Hepatocyte (in vitro differentiated cells): ENCODE data around the gene IRX4.

Source experiments
- CTCF ChIP-seq: fragments of 200-600 bp; sonication (generic); IDR thresholded peaks from 2 replicates; pipeline ENCODE4 v1.5.1; 2016; ENCODE audit warnings: antibody characterized with exemption, mild to moderate bottlenecking; ENCODE audit not compliant: poor library complexity
- EZH2 ChIP-seq: fragments of 200-600 bp; sonication (generic); IDR thresholded peaks from 2 replicates; pipeline ENCODE4 v1.6.1; 2016; ENCODE audit warnings: antibody characterized with exemption, mild to moderate bottlenecking, borderline replicate concordance
- EZH2phosphoT487 ChIP-seq: fragments of 200-600 bp; sonication (generic); IDR thresholded peaks from one replicate; pipeline ENCODE4 v1.6.1; 2018; ENCODE audit warnings: antibody characterized with exemption, mild to moderate bottlenecking, low read depth, moderate library complexity; ENCODE audit not compliant: unreplicated experiment, severe bottlenecking

DNA sequence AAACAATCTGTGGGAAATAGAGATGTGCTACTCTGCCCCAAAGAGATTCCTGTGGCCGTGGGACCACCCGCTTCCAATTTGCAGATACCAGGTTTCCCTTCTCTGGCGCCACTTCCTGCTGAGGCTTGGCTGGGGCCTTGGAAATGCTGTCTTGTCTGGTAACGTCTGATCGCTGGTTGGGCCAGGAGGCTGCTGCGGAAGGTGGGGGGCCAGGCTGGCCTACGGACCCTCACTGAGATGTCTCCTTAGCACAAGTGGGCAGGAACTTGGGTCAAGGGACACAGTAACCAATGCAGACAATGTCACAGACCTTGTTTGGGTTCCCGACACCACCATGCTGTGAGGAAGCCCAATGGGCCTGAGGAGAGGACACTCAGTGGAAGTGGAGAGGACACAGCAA, 31.7 kb upstream of the IRX4 start:
- TF ChIP-seq CTCF (no peak), EZH2phosphoT487 (no peak), EZH2 (no peak)
